PFSK-1 (cell line): ENCODE results near the gene SDK1.

Experiments
- FOXP2 ChIP-seq: optimal IDR thresholded peaks from 2 replicates; pipeline ENCODE3; 2011; ENCODE audit warnings: borderline replicate concordance, control low read depth, inconsistent platforms; ENCODE audit not compliant: insufficient read depth; ENCODE audit errors: extremely low read length, extremely low read depth
- POLR2AphosphoS5 ChIP-seq: IDR thresholded peaks from 2 replicates; pipeline ENCODE4 v1.6.1; 2012; ENCODE audit warnings: low read depth, mild to moderate bottlenecking, control low read depth, low read length, moderate library complexity
- REST ChIP-seq, 2 experiments: IDR thresholded peaks; 2 replicates each; pipeline versions ENCODE4 v1.6.1 to v1.8.0; 2011 to 2012; ENCODE audit warnings: low read depth in 2 of 2, low read length in 2 of 2, control low read depth in 1 of 2, inconsistent platforms in 1 of 2, mild to moderate bottlenecking in 1 of 2, moderate library complexity in 1 of 2; ENCODE audit not compliant: insufficient read depth in 1 of 2
- SIN3A ChIP-seq: IDR thresholded peaks from 2 replicates; pipeline ENCODE4 v1.6.1; 2012; ENCODE audit warnings: mild to moderate bottlenecking, low read length, moderate library complexity, borderline replicate concordance; ENCODE audit not compliant: insufficient read depth
- TAF1 ChIP-seq: IDR thresholded peaks from 2 replicates; pipeline ENCODE4 v1.6.1; 2012; ENCODE audit warnings: low read length, control low read depth, borderline replicate concordance; ENCODE audit not compliant: insufficient read depth

SDK1 gene

GRCh38 chr7:3630081-3630480, 329.0 kb downstream of the SDK1 start:
- TF ChIP-seq SIN3A, result no peak
- no peak for TF ChIP-seq REST (IDR thresholded peaks at IDR 0.05; ENCODE audit: insufficient read depth in 1 of 2, low read depth in 2 of 2, low read length in 2 of 2)
- no peak for TF ChIP-seq FOXP2
- no peak for TF ChIP-seq TAF1
- TF ChIP-seq POLR2AphosphoS5, result no peak

GRCh38 chr7:3634396-3634795, 333.3 kb downstream of the SDK1 start:
- TF ChIP-seq TAF1 (no peak), POLR2AphosphoS5 (no peak), REST (IDR thresholded peaks at IDR 0.05; ENCODE audit: insufficient read depth in 1 of 2, low read depth in 2 of 2, low read length in 2 of 2) (no peak), FOXP2 (no peak), SIN3A (no peak)

GRCh38 chr7:3636131-3636860, 335.2 kb downstream of the SDK1 start:
- TF ChIP-seq REST (IDR thresholded peaks at IDR 0.05; ENCODE audit: insufficient read depth in 1 of 2, low read depth in 2 of 2, low read length in 2 of 2) (no peak), SIN3A (no peak), FOXP2 (no peak)

- TF ChIP-seq TAF1 (no peak), FOXP2 (no peak), REST (IDR thresholded peaks at IDR 0.05; ENCODE audit: insufficient read depth in 1 of 2, low read depth in 2 of 2, low read length in 2 of 2) (no peak), POLR2AphosphoS5 (no peak), SIN3A (no peak)
These were observed 338.2 kb downstream of the SDK1 start for GRCh38 chr7:3639253-3639652.

- no peak for TF ChIP-seq SIN3A
- no peak for TF ChIP-seq TAF1
- TF ChIP-seq FOXP2, result no peak
- TF ChIP-seq REST (IDR thresholded peaks at IDR 0.05; ENCODE audit: insufficient read depth in 1 of 2, low read depth in 2 of 2, low read length in 2 of 2), result no peak
- TF ChIP-seq POLR2AphosphoS5, result no peak
These were observed 340.5 kb downstream of the SDK1 start for GRCh38 chr7:3641582-3641981.
